Activated B cell treated with CpG ODN at 0.5 μM for 24 hours (primary cell): ENCODE data around the gene UPK2. TPM values are rescaled to one million over a fixed set of nuclear protein-coding genes. Genes with fewer than 3 reads are reported as not detected.
"Not testable (repeated sequence)": the region's sequence is repeated elsewhere in the genome, so short reads cannot be mapped to it uniquely, and the experiment has no call there.

Source experiments
- ATAC-seq: fragments of 200-7000 bp; cut with Tn5 transposase; one replicate; pipeline ENCODE4 v1.10.0; 2021; ENCODE audit warnings: low read depth, mild to moderate bottlenecking, moderate library complexity
- CTCF ChIA-PET: fragments of 350-600 bp; sonication (Branson Sonifier 250); formaldehyde crosslinking; loops from one replicate; lab custom pipeline; 2021; ENCODE audit warnings: antibody characterized with exemption; lab: Charles Lee
- POLR2A ChIA-PET: fragments of 350-600 bp; sonication (Branson Sonifier 250); formaldehyde crosslinking; loops from one replicate; lab custom pipeline; 2021; ENCODE audit warnings: antibody characterized with exemption; lab: Charles Lee
- DNase-seq: peaks from one replicate; pipeline ENCODE4 v3.0.0; 2022
- H3K27ac Mint-ChIP-seq: one replicate; pipeline ENCODE4 v1.8.0; 2020; ENCODE audit warnings: mixed read lengths
- H3K27me3 Mint-ChIP-seq: one replicate; pipeline ENCODE4 v1.8.0; 2021; ENCODE audit warnings: mixed read lengths
- H3K36me3 Mint-ChIP-seq: one replicate; pipeline ENCODE4 v1.8.0; 2021; ENCODE audit warnings: low read depth, mixed read lengths
- H3K4me1 Mint-ChIP-seq: one replicate; pipeline ENCODE4 v1.8.0; 2021; ENCODE audit warnings: mixed read lengths
- H3K4me3 Mint-ChIP-seq: one replicate; pipeline ENCODE4 v1.8.0; 2020; ENCODE audit warnings: mild to moderate bottlenecking, mixed read lengths
- H3K9me3 Mint-ChIP-seq: one replicate; pipeline ENCODE4 v1.8.0; 2020; ENCODE audit warnings: mixed read lengths
- intact Hi-C: fragments of 100-400 bp; cut with micrococcal nuclease; formaldehyde crosslinking; loops from one replicate; pipeline ENCODE4 v1.15.1; 2024
- total RNA-seq: library from RNA; stranded (reverse); gene quantifications from 2 replicates; pipeline ENCODE4 v1.2.3, GENCODE V29; 2022
- TF ChIP-seq, protein P1 (sequence below): fragments of 200-600 bp; IDR thresholded peaks from one replicate; pipeline ENCODE4 v1.8.0; 2022; ENCODE audit warnings: antibody characterized with exemption, mild to moderate bottlenecking

The UPK2 gene
- total RNA-seq, 1 donor from 2014 or later: 0.27 TPM

DNA sequence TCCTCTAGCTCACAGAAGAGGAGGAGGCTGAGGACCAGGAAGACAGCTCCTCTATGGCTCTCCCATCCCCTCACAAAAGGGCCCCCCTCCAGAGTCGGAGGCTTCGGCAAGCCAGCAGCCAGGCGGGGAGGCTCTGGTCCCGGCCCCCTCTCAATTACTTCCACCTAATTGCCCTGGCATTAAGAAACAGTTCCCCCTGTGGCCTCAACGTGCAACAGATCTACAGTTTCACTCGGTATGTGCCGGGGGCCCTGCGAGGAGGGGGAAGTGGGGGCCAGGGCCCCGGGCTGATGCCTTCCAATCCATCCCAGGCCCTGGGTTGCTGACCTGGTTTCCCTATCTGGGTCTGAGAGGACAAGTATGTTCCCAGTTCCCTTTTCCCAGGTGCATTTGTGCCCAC is 23.3 kb downstream of the UPK2 start:
- ATAC-seq (no peak), DNase-seq (no peak)
- Mint-ChIP-seq H3K27me3 (peaks cover 21% of the 10 kb centered on the region), H3K27ac (no peak overlapping the region), H3K9me3 (no peaks in the 10 kb centered on the region), H3K36me3 (no peaks in the 10 kb centered on the region), H3K4me1 (no peaks in the 10 kb centered on the region), H3K4me3 (no peak overlapping the region)
- POLR2A ChIA-PET: no interaction called here
- CTCF ChIA-PET: no interaction called here
- intact Hi-C loops: no loop called here
- TF ChIP-seq, protein P1, sequence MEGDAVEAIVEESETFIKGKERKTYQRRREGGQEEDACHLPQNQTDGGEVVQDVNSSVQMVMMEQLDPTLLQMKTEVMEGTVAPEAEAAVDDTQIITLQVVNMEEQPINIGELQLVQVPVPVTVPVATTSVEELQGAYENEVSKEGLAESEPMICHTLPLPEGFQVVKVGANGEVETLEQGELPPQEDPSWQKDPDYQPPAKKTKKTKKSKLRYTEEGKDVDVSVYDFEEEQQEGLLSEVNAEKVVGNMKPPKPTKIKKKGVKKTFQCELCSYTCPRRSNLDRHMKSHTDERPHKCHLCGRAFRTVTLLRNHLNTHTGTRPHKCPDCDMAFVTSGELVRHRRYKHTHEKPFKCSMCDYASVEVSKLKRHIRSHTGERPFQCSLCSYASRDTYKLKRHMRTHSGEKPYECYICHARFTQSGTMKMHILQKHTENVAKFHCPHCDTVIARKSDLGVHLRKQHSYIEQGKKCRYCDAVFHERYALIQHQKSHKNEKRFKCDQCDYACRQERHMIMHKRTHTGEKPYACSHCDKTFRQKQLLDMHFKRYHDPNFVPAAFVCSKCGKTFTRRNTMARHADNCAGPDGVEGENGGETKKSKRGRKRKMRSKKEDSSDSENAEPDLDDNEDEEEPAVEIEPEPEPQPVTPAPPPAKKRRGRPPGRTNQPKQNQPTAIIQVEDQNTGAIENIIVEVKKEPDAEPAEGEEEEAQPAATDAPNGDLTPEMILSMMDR: no peak

GRCh38 chr11:118980191-118980881 is 24.2 kb downstream of the UPK2 start:
- Mint-ChIP-seq H3K4me1 (no peaks in the 10 kb centered on the region), H3K9me3 (no peaks in the 10 kb centered on the region), H3K4me3 (no peak overlapping the region), H3K27me3 (peaks cover 15% of the 10 kb centered on the region), H3K27ac (no peak overlapping the region), H3K36me3 (no peaks in the 10 kb centered on the region)
- ChIA-PET POLR2A (interaction anchor here (0.5 kb wide), 1 partner anchor 37 kb away, joined by 3 read pairs; no protein-coding TSS in a partner anchor), CTCF (no interaction called here)
- no peak for ATAC-seq
- TF ChIP-seq, protein P1: no peak
- DNase-seq: no peak
- intact Hi-C loops: no loop called here

DNA sequence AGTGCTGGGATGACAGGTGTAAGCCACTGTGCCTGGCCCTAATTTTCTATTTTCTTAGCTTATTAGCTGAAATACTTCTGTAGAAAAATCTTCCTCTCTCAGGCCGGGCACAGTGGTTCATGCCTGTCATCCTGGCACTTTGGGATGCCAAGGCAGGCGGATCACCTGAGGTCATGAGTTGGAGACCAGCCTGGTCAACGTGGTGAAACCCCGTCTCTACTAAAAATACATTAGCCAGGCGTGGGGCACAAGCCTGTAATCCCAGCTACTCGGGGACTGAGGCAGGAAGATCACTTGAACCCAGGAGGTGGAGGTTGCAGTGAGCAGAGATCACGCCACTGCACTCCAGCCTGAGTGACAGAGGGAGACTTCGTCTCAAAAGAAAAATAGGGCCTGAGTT is 28.2 kb downstream of the UPK2 start:
- H3K27me3 Mint-ChIP-seq, H3K4me1 Mint-ChIP-seq, intact Hi-C loops, H3K4me3 Mint-ChIP-seq, POLR2A ChIA-PET, H3K9me3 Mint-ChIP-seq, H3K36me3 Mint-ChIP-seq, ATAC-seq, DNase-seq, H3K27ac Mint-ChIP-seq, CTCF ChIA-PET: not testable (repeated sequence)

GRCh38 chr11:118984825-118985224 is 28.7 kb downstream of the UPK2 start:
- H3K27me3 Mint-ChIP-seq: no peaks in the 10 kb centered on the region

DNA sequence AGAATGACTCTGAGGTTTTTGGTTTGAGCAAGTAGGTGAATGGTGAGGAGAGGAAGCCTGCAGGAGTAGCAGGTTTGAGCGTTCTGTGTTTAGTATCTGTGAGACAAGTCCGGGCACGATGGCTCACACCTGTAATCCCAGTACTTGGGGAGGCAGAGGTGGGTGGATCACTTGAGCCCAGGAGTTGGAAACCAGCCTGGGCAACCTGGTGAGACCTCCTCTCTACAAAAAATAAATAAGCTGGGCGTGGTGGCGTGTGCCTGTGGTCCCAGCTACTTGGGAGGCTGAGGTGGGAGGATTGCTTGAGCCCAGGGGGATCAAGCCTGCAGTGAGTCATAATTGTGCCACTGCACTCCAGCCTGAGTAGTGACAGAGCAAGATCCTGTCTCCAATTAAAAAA is 32.2 kb downstream of the UPK2 start:
- no peaks in the 10 kb centered on the region for H3K9me3 Mint-ChIP-seq
- TF ChIP-seq, protein P1: no peak
- no peak overlapping the region for H3K27ac Mint-ChIP-seq
- no peaks in the 10 kb centered on the region for H3K4me1 Mint-ChIP-seq
- no peak overlapping the region for H3K4me3 Mint-ChIP-seq
- ATAC-seq (no peak), DNase-seq (no peak)
- ChIA-PET CTCF (no interaction called here), POLR2A (no interaction called here)
- no peaks in the 10 kb centered on the region for H3K36me3 Mint-ChIP-seq
- intact Hi-C loops: no loop called here
- no peaks in the 10 kb centered on the region for H3K27me3 Mint-ChIP-seq

More at GRCh38 chr11:118984825-118985224, 28.7 kb downstream of the UPK2 start:
- TF ChIP-seq, protein P1: no peak
- intact Hi-C loops: no loop called here
- ChIA-PET POLR2A (no interaction called here), CTCF (no interaction called here)
- Mint-ChIP-seq H3K4me1 (no peaks in the 10 kb centered on the region), H3K27ac (no peak overlapping the region), H3K9me3 (no peaks in the 10 kb centered on the region), H3K4me3 (no peak overlapping the region), H3K36me3 (no peaks in the 10 kb centered on the region)
- DNase-seq (no peak), ATAC-seq (no peak)

DNA sequence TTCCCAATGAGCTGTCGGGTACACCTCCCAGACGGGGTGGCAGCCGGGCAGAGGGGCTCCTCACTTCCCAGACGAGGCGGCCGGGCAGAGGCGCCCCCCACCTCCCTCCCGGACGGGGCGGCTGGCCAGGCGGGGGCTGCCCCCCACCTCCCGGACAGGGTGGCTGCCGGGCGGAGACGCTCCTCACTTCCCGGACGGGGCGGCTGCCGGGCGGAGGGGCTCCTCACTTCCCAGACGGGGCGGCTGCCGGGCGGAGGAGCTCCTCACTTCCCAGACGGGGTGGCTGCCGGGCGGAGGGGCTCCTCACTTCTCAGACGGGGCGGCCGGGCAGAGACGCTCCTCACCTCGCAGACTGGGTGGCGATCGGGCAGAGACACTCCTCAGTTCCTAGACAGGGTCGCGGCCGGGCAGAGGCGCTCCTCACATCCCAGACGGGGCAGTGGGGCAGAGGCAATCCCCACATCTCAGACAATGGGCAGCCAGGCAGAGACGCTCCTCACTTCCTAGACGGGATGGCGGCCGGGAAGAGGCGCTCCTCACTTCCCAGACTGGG is 35.5 kb downstream of the UPK2 start:
- POLR2A ChIA-PET, H3K9me3 Mint-ChIP-seq, H3K4me1 Mint-ChIP-seq, CTCF ChIA-PET, ATAC-seq, H3K36me3 Mint-ChIP-seq, H3K27me3 Mint-ChIP-seq, H3K4me3 Mint-ChIP-seq, DNase-seq, H3K27ac Mint-ChIP-seq: not testable (repeated sequence)
- intact Hi-C loops: loop anchor here (10.0 kb wide), 1 partner anchor 63 kb away; the partner anchor contains the start of gene HYOU1
